NCI-H510A treated with DMSO at 0.1 percent for 48 hours (cell line): ENCODE results near the gene TEAD3.
"Not testable (repeated sequence)": the region's sequence is repeated elsewhere in the genome, so short reads cannot be mapped to it uniquely, and the experiment has no call there.

ENCODE experiments used
- DNase-seq: peaks from one replicate; lab custom pipeline; 2025; lab: John Stamatoyannopoulos, UW

TEAD3 gene

GRCh38 chr6:35451354-35452182 lies 45.3 kb downstream of the TEAD3 start:
- DNase-seq, result no peak

- peak; percentile 91 for DNase-seq
Observed at GRCh38 chr6:35449287-35449881, 47.5 kb downstream of the TEAD3 start.

GRCh38 chr6:35448191-35448590 lies 48.7 kb downstream of the TEAD3 start:
- DNase-seq, result no peak

GRCh38 chr6:35445691-35446090 lies 51.2 kb downstream of the TEAD3 start:
- no peak for DNase-seq

- no peak for DNase-seq
Observed at GRCh38 chr6:35443341-35444030, 53.4 kb downstream of the TEAD3 start.

GRCh38 chr6:35442693-35443092 lies 54.2 kb downstream of the TEAD3 start:
- DNase-seq, result no peak

- DNase-seq, result no peak
Observed at GRCh38 chr6:35441642-35442041, 55.2 kb downstream of the TEAD3 start.

- no peak for DNase-seq
Observed at GRCh38 chr6:35441205-35441604, 55.7 kb downstream of the TEAD3 start.

- no peak for DNase-seq
Observed at GRCh38 chr6:35439308-35439707, 57.6 kb downstream of the TEAD3 start.

- not testable (repeated sequence) for DNase-seq
Observed at GRCh38 chr6:35438378-35439065, 58.4 kb downstream of the TEAD3 start.

GRCh38 chr6:35436071-35436857 lies 60.6 kb downstream of the TEAD3 start:
- DNase-seq, result no peak

- DNase-seq, result no peak
Observed at GRCh38 chr6:35435074-35435837, 61.6 kb downstream of the TEAD3 start.

- DNase-seq, result not testable (repeated sequence)
Observed at GRCh38 chr6:35432702-35433101, 64.2 kb downstream of the TEAD3 start.

- DNase-seq, result no peak
Observed at GRCh38 chr6:35432291-35432690, 64.6 kb downstream of the TEAD3 start.

- DNase-seq, result no peak
Observed at GRCh38 chr6:35429463-35429862, 67.4 kb downstream of the TEAD3 start.

- no peak for DNase-seq
Observed at GRCh38 chr6:35428421-35429149, 68.3 kb downstream of the TEAD3 start.

- DNase-seq, result no peak
Observed at GRCh38 chr6:35427851-35428321, 69.0 kb downstream of the TEAD3 start.

GRCh38 chr6:35427435-35427834 lies 69.4 kb downstream of the TEAD3 start:
- no peak for DNase-seq

- DNase-seq, result no peak
Observed at GRCh38 chr6:35426074-35426473, 70.8 kb downstream of the TEAD3 start.

- DNase-seq, result no peak
Observed at GRCh38 chr6:35425284-35425683, 71.6 kb downstream of the TEAD3 start.
